Kidney (tissue), 14 donors: ENCODE measurements around the gene CELF3. TPM values are rescaled to one million over a fixed set of nuclear protein-coding genes. Genes with fewer than 3 reads are reported as not detected.

Experiments used
- DNase-seq, 5 donors: peaks; one replicate each; pipeline ENCODE4 v3.0.0-alpha.2; 2013 to 2020
- FAIRE-seq: peaks from 2 replicates; lab custom pipeline; 2012; peaks lifted over from hg19 to GRCh38; lab: Jason Lieb, UNC
- H3K27ac ChIP-seq, 2 donors: one replicate each; pipeline ENCODE4 v1.7.0; 2013; ENCODE audit warnings: low read depth in 2 of 2, low read length in 2 of 2, inconsistent platforms in 1 of 2
- H3K27me3 ChIP-seq: one replicate; pipeline ENCODE4 v1.7.1; 2013; ENCODE audit warnings: low read length, inconsistent platforms; ENCODE audit not compliant: control insufficient read depth, insufficient read depth
- H3K36me3 ChIP-seq, 3 donors: one replicate each; pipeline versions ENCODE4 v1.7.0 to v1.7.1; 2013; ENCODE audit warnings: low read length in 3 of 3, control low read depth in 1 of 3, inconsistent platforms in 1 of 3; ENCODE audit not compliant: insufficient read depth in 3 of 3, control insufficient read depth in 2 of 3
- H3K4me1 ChIP-seq, 3 donors: one replicate each; pipeline versions ENCODE4 v1.7.0 to v1.7.1; 2013; ENCODE audit warnings: low read length in 3 of 3, inconsistent platforms in 1 of 3, low read depth in 1 of 3; ENCODE audit not compliant: control insufficient read depth in 2 of 3, insufficient read depth in 2 of 3
- H3K4me3 ChIP-seq, 3 donors: one replicate each; pipeline versions ENCODE4 v1.7.0 to v1.8.1; 2013; ENCODE audit warnings: low read length in 3 of 3, control low read depth in 1 of 3, inconsistent platforms in 1 of 3
- H3K9ac ChIP-seq, 3 donors: one replicate each; pipeline versions ENCODE4 v1.7.0 to v1.7.1; 2013; ENCODE audit warnings: low read length in 3 of 3, control low read depth in 1 of 3, inconsistent platforms in 1 of 3
- H3K9me3 ChIP-seq, 3 donors: one replicate each; pipeline versions ENCODE4 v1.7.0 to v1.7.1; 2013; ENCODE audit warnings: low read length in 3 of 3, control low read depth in 1 of 3, inconsistent platforms in 1 of 3; ENCODE audit not compliant: control insufficient read depth in 2 of 3, insufficient read depth in 1 of 3
- CTCF ChIP-seq: IDR thresholded peaks from 3 replicates; pipeline ENCODE4 v1.5.1; 2012; ENCODE audit warnings: mild to moderate bottlenecking, moderate library complexity, borderline replicate concordance; ENCODE audit not compliant: insufficient read depth; ENCODE audit errors: extremely low read depth
- intact Hi-C: fragments of 100-400 bp; cut with DNase I; formaldehyde crosslinking; loops from one replicate; pipeline ENCODE4 v1.11.1; 2022
- polyA plus RNA-seq: library from polyadenylated mRNA; stranded (reverse); fragments of 350-450 nt; fragmentation: Illumina TruSeq; extraction: RNeasy Lipid Tissue Mini Kit (QIAGEN cat#74804); gene quantifications from one replicate; pipeline ENCODE4 v1.2.3, GENCODE V29; 2014; ENCODE audit warnings: low read depth, low replicate concordance; ENCODE audit not compliant: insufficient read depth
- total RNA-seq: library from RNA; stranded (reverse); fragmentation: NEBNext Ultra II Directional; extraction: Animal tissue kit (Norgen Biotek cat#: 25700); gene quantifications from one replicate; pipeline ENCODE4 v1.2.1, GENCODE V29; 2021
- donor health status: control.
- donor health status: control.
- donor health status: control.
- donor health status: control.
- donor health status: control.
- donor health status: DM: yes; HTN: yes; CAD: no.
- donor health status: Normal renal cell carcinoma (clear cell type).

CELF3 gene
- total and polyA plus RNA-seq, 2 donors from 2014 or later, result 0.39 TPM; not detected in 1

- H3K4me1 ChIP-seq, result peaks cover 0 to 9% (median 6%) of the 10 kb centered on the region in 3 donors
- peaks cover 13 to 14% (median 14%) of the 10 kb centered on the region in 3 donors for H3K36me3 ChIP-seq
- intact Hi-C loops, result no loop called here
- FAIRE-seq (no peak), DNase-seq (no peak)
- H3K4me3 ChIP-seq, result no peak overlapping the region
- H3K27ac ChIP-seq, result no peak overlapping the region
- no peaks in the 10 kb centered on the region for H3K27me3 ChIP-seq
- TF ChIP-seq CTCF, result no peak
- no peak overlapping the region for H3K9ac ChIP-seq
- no peaks in the 10 kb centered on the region for H3K9me3 ChIP-seq
Measured at GRCh38 chr1:151760597-151761385, 44.2 kb upstream of the CELF3 start.

GRCh38 chr1:151759241-151759640 lies 42.6 kb upstream of the CELF3 start:
- FAIRE-seq, result no peak
- no peak for DNase-seq
- Histone ChIP-seq H3K36me3 (peaks cover 13 to 19% (median 14%) of the 10 kb centered on the region in 3 donors), H3K27ac (no peak overlapping the region), H3K9ac (no peak overlapping the region), H3K27me3 (no peaks in the 10 kb centered on the region), H3K4me1 (peaks cover 0 to 6% (median 5%) of the 10 kb centered on the region in 3 donors), H3K4me3 (no peak overlapping the region), H3K9me3 (no peaks in the 10 kb centered on the region)
- TF ChIP-seq CTCF, result no peak
- intact Hi-C loops, result no loop called here

GRCh38 chr1:151756291-151756690 lies 39.7 kb upstream of the CELF3 start:
- no peaks in the 10 kb centered on the region for H3K27me3 ChIP-seq
- H3K4me1 ChIP-seq, result no peaks in the 10 kb centered on the region
- H3K9me3 ChIP-seq, result no peaks in the 10 kb centered on the region
- no peak overlapping the region for H3K9ac ChIP-seq
- FAIRE-seq (no peak), DNase-seq (no peak)
- peaks cover 11 to 19% (median 14%) of the 10 kb centered on the region in 3 donors for H3K36me3 ChIP-seq
- H3K27ac ChIP-seq, result no peak overlapping the region
- TF ChIP-seq CTCF, result no peak
- intact Hi-C loops, result no loop called here
- no peak overlapping the region for H3K4me3 ChIP-seq
